A673 (cell line): ENCODE results near the gene GJB5.

ENCODE experiments used
- CTCF ChIP-seq: fragments of 300-800, 200-600 bp; sonication (generic); conservative IDR thresholded peaks from 2 replicates; pipeline ENCODE4 v1.5.1; 2017; ENCODE audit warnings: low read depth, mild to moderate bottlenecking, antibody characterized with exemption, low read length, moderate library complexity, mixed read lengths
- EZH2 ChIP-seq: fragments of 200-600 bp; sonication (generic); IDR thresholded peaks from 2 replicates; pipeline ENCODE4 v1.6.1; 2017; ENCODE audit warnings: borderline replicate concordance, low read depth, mild to moderate bottlenecking, mixed read lengths, antibody characterized with exemption, low read length; ENCODE audit not compliant: poor library complexity, severe bottlenecking

GRCh38 chr1:34739613-34740012 lies 15.2 kb upstream of the GJB5 start:
- TF ChIP-seq CTCF (no peak), EZH2 (no peak)
